Nephron (organoid): ENCODE results near the gene NOL4L.
A peak's percentile ranks its signal among the peaks of the same experiment; 100 is the strongest.
"Not testable (repeated sequence)": the region's sequence is repeated elsewhere in the genome, so short reads cannot be mapped to it uniquely, and the experiment has no call there.

Experiments used
- H3K27ac Mint-ChIP-seq, 3 experiments: 2 replicates each; pipeline ENCODE4 v1.8.0; 2020; ENCODE audit warnings: mixed read lengths in 3 of 3, mild to moderate bottlenecking in 2 of 3, moderate library complexity in 1 of 3
- H3K27me3 Mint-ChIP-seq: 2 replicates; pipeline ENCODE4 v1.8.0; 2021; ENCODE audit warnings: low read depth, mild to moderate bottlenecking, moderate library complexity, mixed read lengths
- H3K36me3 Mint-ChIP-seq: 2 replicates; pipeline ENCODE4 v1.8.0; 2020; ENCODE audit warnings: low read depth, mixed read lengths
- H3K4me1 Mint-ChIP-seq: 2 replicates; pipeline ENCODE4 v1.8.0; 2020; ENCODE audit warnings: mixed read lengths
- H3K4me3 Mint-ChIP-seq, 3 experiments: 2 replicates each; pipeline ENCODE4 v1.8.0; 2020; ENCODE audit warnings: mild to moderate bottlenecking in 3 of 3, mixed read lengths in 3 of 3, moderate library complexity in 2 of 3
- H3K9me3 Mint-ChIP-seq: 2 replicates; pipeline ENCODE4 v1.8.0; 2020; ENCODE audit warnings: mixed read lengths
- TF ChIP-seq, protein P1 (sequence below), 3 experiments: fragments of 200-600 bp; sonication (generic); IDR thresholded peaks; one replicate each; pipeline ENCODE4 v1.5.0; 2021; ENCODE audit warnings: antibody characterized with exemption in 3 of 3; ENCODE audit not compliant: unreplicated experiment in 3 of 3

Gene NOL4L

GRCh38 chr20:32495949-32496348, 89.2 kb downstream of the NOL4L start:
- Mint-ChIP-seq H3K9me3 (no peaks in the 10 kb centered on the region), H3K4me1 (peaks cover 13% of the 10 kb centered on the region), H3K36me3 (no peaks in the 10 kb centered on the region), H3K27ac (peak overlapping the region in 1 of 3 experiments; percentile 24), H3K4me3 (no peak overlapping the region), H3K27me3 (no peaks in the 10 kb centered on the region)
- TF ChIP-seq, protein P1, sequence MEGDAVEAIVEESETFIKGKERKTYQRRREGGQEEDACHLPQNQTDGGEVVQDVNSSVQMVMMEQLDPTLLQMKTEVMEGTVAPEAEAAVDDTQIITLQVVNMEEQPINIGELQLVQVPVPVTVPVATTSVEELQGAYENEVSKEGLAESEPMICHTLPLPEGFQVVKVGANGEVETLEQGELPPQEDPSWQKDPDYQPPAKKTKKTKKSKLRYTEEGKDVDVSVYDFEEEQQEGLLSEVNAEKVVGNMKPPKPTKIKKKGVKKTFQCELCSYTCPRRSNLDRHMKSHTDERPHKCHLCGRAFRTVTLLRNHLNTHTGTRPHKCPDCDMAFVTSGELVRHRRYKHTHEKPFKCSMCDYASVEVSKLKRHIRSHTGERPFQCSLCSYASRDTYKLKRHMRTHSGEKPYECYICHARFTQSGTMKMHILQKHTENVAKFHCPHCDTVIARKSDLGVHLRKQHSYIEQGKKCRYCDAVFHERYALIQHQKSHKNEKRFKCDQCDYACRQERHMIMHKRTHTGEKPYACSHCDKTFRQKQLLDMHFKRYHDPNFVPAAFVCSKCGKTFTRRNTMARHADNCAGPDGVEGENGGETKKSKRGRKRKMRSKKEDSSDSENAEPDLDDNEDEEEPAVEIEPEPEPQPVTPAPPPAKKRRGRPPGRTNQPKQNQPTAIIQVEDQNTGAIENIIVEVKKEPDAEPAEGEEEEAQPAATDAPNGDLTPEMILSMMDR (IDR thresholded peaks at IDR 0.05; ENCODE audit: unreplicated experiment in 3 of 3), result no peak

DNA sequence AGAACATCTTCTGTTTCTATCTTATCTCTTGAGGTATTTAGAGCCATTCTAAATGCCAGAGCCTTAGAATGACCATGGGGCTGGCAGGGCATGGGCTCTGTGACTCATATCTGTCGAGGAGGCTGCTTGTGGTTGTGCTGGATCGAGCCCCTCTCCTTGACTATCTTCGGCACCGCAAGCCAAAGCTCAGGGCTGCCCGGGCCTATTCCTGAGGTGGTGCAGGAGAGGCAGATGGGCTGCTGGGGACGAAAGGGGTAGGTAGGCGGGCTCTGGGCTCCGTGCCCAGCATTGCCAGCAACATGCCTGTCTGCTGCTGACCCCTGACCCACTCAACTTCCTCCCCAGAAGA, 89.9 kb downstream of the NOL4L start:
- Mint-ChIP-seq H3K4me1 (peaks cover 13% of the 10 kb centered on the region), H3K27me3 (no peaks in the 10 kb centered on the region), H3K27ac (no peak overlapping the region), H3K9me3 (no peaks in the 10 kb centered on the region), H3K4me3 (no peak overlapping the region), H3K36me3 (no peaks in the 10 kb centered on the region)
- TF ChIP-seq, protein P1 (IDR thresholded peaks at IDR 0.05; ENCODE audit: unreplicated experiment in 3 of 3), result no peak

- TF ChIP-seq, protein P1 (IDR thresholded peaks at IDR 0.05; ENCODE audit: unreplicated experiment in 3 of 3), result no peak
- H3K9me3 Mint-ChIP-seq, result no peaks in the 10 kb centered on the region
- no peaks in the 10 kb centered on the region for H3K36me3 Mint-ChIP-seq
- H3K27me3 Mint-ChIP-seq, result no peaks in the 10 kb centered on the region
- H3K4me3 Mint-ChIP-seq, result no peak overlapping the region
- no peak overlapping the region for H3K27ac Mint-ChIP-seq
- peaks cover 13% of the 10 kb centered on the region for H3K4me1 Mint-ChIP-seq
Observed at GRCh38 chr20:32494483-32495216, 90.5 kb downstream of the NOL4L start.

DNA sequence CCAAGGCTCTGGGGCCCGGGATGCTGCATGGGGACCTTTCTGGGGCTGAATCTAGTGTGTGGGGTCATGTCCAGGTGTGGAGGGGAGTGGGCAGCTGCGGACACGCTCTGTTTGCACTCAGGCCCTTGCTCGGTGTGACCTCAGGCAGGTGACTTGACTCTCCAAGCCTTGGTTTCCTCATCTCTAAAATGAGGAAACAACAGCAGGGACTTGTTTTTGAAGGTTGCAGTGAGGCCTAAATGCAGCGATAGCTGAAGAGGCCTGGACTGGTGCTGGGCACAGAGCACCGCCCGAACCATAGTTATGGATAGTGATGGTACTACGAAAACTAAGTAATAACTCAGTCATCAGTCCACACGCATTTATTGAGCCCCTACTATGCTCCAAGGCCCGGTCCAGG, 91.8 kb downstream of the NOL4L start:
- TF ChIP-seq, protein P1 (IDR thresholded peaks at IDR 0.05; ENCODE audit: unreplicated experiment in 3 of 3), result no peak
- H3K27me3 Mint-ChIP-seq, result no peaks in the 10 kb centered on the region
- H3K9me3 Mint-ChIP-seq, result no peaks in the 10 kb centered on the region
- H3K27ac Mint-ChIP-seq, result no peak overlapping the region
- H3K4me3 Mint-ChIP-seq, result no peak overlapping the region
- peaks cover 13% of the 10 kb centered on the region for H3K4me1 Mint-ChIP-seq
- H3K36me3 Mint-ChIP-seq, result peaks cover 5% of the 10 kb centered on the region

DNA sequence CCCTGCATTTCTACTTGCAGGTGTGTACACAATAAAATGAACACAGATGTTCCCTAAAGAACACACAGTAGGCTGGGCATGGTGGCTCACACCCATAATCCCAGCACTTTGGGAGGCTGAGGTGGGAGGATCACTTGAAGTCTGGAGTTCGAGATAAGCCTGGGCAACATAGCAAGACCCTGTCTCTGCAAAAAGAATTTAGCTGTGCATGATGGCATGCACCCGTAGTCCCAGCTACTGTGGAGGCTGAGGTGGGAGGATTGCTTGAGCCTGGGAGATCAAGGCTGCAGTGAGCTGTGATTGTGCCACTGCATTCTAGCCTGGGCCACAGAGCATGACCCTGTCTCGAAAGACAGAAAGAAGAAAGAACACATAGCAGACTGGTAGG, 93.4 kb downstream of the NOL4L start:
- not testable (repeated sequence) for H3K4me3 Mint-ChIP-seq, H3K4me1 Mint-ChIP-seq, H3K9me3 Mint-ChIP-seq, H3K27me3 Mint-ChIP-seq, H3K27ac Mint-ChIP-seq, H3K36me3 Mint-ChIP-seq

DNA sequence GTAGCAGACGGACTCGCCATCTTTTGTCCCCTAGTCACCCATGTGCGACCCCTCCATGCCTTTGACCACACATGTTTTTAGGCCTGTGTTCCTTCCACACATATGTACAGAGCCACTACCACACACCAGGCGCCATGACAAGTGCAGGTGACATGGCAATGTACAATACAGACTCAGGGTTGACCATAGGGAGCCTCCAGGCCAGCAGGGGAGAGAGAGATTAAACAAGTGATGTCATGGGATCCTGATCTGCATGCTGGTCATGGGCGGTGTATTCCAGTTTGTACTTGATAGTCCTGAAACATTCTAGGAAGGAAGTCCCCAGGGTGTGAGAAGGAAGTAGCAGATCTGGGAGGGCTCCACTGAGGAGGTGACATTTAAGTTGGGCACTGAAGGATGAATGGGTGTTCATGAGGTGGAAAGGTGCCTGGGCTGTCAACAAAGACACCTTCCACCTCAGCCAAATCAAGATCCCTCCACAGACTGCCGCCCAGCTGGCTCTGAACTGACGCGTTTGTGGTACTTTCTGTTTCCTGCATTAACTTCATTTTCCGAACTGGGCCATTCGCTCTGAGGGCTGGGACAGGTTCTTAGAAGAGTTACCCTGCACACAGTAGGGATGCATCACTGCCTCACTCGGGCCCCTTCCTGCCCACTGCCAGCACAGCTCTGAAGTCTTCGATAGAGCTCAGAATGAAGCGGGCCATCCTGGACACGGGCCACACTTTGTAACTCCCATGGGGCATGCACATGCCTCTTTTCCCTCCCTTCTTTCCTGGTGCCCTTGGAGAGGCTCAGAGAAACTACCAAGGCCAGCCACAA, 94.0 kb downstream of the NOL4L start:
- Mint-ChIP-seq H3K4me1 (peaks cover 1% of the 10 kb centered on the region), H3K36me3 (peaks cover 9% of the 10 kb centered on the region), H3K4me3 (no peak overlapping the region), H3K9me3 (no peaks in the 10 kb centered on the region), H3K27ac (no peak overlapping the region), H3K27me3 (peaks cover 4% of the 10 kb centered on the region)
- TF ChIP-seq, protein P1 (IDR thresholded peaks at IDR 0.05; ENCODE audit: unreplicated experiment in 3 of 3), result no peak
